Activated T-cell treated with anti-CD3 and anti-CD28 coated beads for 1 hour (primary cell): ENCODE data around the gene TEAD1.

Experiments
- DNase-seq: peaks from one replicate; pipeline ENCODE4 v3.0.0-alpha.2; 2020; ENCODE audit warnings: low read depth

Gene TEAD1

DNA sequence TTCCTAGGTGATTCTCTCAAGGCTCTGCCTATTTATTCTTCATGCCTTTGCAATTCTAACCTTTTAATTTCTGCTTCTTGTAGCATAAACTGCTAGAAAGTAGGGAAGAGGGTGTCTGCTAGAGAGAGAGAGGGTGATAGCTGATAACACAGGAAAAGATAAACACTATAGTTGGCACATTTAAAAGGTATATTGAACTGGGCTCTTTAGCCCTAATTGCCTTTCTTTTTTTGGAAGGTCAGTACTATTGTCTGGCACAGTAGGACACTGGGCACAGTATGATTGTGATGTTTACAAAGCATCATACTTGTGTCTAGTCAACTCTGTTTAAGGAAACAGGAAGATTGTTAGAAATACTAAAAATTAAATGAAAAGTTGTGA lies 33.3 kb downstream of the TEAD1 start:
- no peak for DNase-seq

GRCh38 chr11:12711496-12711895 lies 37.3 kb downstream of the TEAD1 start:
- DNase-seq, result no peak

DNA sequence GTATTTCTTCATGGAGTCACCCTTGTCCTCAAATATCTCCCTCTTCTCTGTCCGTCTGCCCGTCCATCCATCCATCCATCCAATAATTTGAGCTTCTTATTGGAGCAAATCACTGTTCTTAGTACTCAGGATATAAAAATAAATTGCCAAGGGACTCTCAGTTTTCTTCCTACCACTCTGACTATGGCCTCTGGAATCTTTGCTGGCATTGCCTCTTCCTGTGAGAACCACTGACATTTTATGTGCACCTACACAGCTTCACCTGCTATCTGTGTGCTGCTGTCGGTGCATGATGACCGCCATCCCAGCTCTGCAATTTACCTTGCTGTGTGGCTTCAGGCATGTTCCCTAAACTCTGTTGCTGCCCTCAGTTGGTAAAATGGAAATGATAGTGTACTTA lies 37.9 kb downstream of the TEAD1 start:
- DNase-seq, result no peak

GRCh38 chr11:12715131-12715530 lies 40.9 kb downstream of the TEAD1 start:
- DNase-seq, result no peak

DNA sequence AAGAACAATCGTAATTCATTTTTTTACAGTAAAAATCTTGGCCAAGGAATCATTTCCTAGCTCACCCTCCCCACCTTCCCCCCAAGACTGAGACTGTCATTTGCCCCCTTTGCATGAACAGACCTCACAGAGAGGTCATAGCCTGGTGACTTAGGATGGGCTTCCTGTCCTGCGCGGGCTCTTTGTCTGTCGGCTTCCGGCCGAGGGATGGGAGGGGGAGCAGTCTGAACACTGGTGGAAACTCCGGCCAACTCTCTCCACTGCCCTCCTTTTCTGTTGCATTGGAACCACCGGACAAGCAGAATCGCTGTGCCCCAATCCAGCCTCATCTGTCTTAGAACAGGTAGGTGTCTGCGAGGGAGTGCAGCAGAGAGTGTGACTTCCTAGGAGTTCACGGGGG lies 41.7 kb downstream of the TEAD1 start:
- no peak for DNase-seq

GRCh38 chr11:12716816-12717215 lies 42.6 kb downstream of the TEAD1 start:
- no peak for DNase-seq

DNA sequence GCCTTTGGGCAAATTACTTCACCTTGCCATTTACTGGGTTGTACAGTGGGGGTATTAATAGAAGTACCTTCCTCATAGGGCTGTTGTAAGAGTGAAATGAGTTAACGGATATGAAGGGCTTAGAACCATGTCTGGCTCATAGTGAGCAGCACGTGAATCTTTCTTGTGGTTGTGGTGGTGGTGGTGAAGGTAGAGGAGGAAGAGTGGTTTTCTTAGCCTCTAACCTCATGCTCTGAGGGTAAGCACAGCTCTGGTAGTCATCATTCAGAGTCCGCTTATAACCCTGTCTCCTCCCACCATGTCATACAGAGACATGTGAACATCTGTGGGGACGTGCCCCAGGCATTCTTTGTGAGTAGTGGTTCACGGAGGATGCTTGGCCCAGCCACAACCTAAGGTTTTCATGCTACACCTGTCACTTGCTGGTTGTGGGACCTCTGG lies 43.6 kb downstream of the TEAD1 start:
- DNase-seq, result no peak

- no peak for DNase-seq
Measured at GRCh38 chr11:12719221-12719620, 45.0 kb downstream of the TEAD1 start.

DNA sequence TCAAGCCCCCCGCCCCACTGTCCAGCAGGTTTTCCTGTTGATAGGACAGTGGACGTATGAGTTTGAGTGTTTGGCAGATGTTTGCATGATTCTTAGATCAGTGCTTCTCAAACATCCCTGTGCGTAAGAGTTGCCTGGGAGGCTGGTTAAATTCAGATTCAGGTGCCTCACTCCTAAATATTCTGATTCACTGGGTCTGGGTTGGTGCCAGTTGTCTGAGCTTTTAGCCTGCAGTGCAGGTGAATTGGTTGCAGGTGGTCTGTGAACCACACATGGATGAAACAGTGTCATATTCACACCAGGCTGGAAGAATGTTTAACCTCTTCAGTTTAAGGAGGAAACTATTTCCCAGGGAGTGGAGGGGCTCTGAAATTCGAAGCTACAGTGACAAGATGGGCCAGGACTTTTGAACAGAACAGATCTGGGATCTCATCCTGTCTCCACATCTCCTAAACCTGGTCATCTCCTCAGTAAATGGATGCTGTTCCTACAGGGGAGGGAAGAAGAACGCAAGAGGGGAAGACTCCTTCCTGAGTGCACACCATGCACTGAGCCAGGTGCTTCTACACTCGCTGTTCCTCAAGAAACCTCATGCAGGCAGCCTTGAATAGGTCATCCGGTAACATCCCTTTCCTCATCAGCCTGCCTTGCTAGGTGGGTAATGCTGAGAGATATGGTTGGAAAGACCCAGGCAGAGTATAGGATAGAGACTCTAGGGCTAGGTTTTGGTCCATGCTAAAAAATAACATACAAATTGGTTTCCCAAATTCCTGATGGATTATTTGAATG lies 47.8 kb downstream of the TEAD1 start:
- no peak for DNase-seq

DNA sequence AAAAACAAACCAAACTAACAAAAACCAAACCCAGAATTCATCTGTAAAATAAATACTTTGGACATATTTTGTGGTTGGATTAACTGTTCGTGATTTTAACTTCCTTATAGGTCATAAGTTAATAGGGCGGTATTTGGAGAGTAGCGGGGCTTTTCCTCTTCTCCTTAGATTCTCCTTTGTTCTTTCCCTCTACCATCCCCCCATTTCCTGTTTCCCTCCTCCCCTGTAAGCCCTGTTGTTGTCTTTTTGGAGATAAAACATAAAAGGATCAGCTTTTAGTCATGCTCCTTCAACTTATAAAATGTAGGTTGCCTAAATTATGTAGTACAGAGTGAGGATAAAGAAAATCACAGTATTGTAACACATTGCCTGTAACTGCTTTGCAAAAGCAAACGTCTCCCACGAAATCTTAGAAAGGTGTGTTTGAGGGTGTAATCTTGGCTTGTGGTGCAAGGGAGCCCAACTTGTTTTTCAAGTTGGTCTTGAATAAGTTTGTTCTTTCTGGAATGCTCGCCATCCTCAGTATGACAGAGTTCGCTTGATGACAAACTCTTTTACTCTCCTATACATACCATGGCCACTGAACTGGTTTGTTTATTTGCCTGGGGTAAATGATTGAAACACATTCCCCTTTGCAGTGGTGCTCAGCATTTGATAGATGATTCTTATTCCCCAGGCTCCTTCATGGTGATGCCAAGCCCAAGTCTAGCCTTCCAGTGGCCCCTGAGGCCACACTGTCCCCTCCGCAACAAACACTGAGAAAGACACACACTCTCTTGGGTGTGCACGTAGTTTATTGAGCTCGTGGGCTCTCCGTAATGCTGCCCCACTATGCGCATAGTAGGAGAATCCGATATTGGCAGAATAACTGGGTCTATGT lies 49.4 kb downstream of the TEAD1 start:
- DNase-seq, result no peak

- DNase-seq, result no peak
Measured at GRCh38 chr11:12724301-12725054, 50.3 kb downstream of the TEAD1 start.

DNA sequence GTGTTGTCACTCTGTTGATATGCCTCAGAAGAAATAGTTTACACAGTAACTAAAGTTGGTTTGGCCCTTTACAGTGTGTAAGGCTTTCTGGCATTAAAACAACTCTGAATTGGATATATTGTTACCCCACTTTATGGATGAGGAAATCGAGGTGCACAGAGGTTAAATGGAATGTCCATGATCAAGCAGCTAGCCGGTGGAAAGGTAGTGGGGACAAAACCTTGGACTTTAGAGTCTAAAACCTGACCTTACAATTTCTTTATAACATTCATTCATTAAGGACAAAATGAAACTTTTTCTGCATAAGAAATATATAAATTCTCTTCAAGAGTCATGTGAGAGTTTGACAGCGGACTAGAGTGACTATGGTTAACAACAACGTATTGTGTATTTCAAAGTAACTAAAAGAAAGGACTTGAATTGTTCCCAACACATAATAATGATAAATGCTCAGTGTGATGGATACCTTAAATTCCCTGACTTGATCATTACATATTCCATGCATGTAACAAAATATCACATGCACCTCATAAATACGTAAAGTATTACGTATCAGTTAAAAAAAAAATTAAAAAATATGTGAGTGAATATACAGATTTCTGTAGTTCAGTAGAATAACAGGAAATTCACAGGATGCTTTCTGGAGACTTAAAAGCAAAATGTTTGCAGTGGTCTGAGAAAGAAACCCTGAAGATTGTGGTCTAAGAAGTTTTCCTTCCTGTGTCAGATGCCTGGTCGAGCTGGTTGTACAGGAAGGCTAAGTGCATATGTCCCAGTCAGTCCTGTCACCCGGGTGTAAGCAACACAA lies 51.0 kb downstream of the TEAD1 start:
- DNase-seq, result no peak

DNA sequence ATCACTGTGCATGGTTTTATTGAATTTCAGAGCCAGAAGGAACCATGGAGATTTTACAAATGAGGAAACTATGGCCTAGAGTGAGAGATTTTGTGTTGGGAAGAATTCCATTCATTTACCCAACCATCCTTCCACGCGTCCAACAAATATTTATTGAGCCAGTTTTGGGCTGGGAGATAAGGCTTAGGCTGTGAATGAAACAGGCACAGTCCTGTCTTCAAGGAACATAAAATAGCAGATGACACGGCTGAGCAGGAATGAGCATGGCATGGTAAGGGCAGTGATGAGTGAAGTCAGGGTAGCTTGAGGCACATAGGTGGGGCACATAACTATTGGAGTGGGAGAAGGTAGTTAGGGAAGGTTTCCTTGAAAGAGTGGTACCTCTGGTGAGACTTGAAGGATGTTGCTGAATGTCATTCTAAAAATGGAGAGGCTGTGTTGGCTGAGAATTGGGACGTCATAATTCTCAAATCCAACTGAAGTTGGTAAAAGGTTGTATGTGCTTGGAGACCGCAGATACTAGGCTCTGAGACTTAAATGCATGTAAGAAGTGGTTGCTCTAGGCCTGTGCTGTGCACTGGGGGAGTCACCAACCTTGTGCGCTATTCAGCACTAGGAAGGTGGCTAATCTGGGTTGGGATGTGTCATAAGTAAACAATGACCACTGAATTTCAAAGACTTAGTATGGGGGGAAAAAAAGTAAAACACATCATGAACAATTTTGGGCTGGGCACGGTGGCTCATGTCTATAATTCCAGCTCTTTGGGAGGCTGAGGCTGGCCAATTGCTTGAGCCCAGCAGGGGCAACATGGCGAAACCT lies 51.9 kb downstream of the TEAD1 start:
- DNase-seq, result no peak

DNA sequence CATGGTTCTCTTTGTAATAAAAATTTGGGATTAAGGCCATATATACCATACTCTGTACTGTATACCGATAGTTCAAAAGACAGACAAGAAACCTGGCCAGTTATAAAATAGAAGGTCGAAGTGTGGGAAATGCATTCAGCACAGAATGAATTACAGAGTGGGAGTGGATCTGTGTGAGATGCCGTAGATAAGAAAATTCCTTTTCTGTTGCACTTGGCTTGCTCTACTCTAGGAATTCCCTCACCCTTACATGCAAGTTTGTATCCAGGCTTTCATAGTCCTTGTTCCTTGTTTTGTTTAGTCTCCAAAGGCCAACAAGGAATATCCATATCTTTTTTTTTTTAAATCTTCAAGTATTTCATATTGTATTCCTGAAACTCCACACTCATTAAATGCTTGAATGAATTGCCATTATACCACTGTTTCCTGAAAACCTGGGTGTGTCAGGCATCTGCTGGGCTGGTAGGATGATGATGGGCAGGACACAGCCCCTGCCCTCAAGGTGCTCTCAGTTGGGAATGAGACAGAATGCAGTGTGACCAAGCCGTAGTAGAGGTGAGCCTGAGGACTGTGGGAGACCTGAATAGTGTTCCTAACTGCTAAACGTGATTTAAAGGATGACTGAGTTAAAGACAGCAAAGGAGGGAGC lies 53.5 kb downstream of the TEAD1 start:
- DNase-seq, result no peak

GRCh38 chr11:12728417-12728816 lies 54.2 kb downstream of the TEAD1 start:
- no peak for DNase-seq

DNA sequence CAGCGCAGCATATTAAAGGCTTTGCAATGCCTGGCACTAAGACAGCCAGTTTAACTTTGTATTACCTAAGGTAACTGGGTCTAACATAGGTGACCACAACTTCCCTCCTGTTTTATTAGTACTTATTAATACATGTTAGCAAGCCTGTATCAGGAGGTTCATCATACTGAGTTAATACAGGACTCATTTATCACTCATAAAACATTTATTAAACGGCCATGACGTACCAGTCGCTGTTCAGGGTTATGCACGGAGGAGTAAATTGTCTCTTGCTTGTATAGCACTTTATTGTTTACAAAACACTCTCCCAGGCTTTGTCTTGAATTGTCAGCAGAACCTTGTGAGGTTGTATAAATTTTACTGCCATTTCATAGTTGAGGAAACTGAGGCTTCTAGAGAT lies 55.7 kb downstream of the TEAD1 start:
- DNase-seq, result no peak

- DNase-seq, result no peak
Measured at GRCh38 chr11:12731841-12732336, 57.7 kb downstream of the TEAD1 start.

- no peak for DNase-seq
Measured at GRCh38 chr11:12733091-12733490, 58.9 kb downstream of the TEAD1 start.

- DNase-seq, result no peak
Measured at GRCh38 chr11:12734625-12735024, 60.4 kb downstream of the TEAD1 start.

GRCh38 chr11:12735262-12735661 lies 61.0 kb downstream of the TEAD1 start:
- DNase-seq, result no peak
